ENCODE results near the gene RND1.
"Not testable (repeated sequence)": the region's sequence is repeated elsewhere in the genome, so short reads cannot be mapped to it uniquely, and the experiment has no call there.

RND1 gene

DNA sequence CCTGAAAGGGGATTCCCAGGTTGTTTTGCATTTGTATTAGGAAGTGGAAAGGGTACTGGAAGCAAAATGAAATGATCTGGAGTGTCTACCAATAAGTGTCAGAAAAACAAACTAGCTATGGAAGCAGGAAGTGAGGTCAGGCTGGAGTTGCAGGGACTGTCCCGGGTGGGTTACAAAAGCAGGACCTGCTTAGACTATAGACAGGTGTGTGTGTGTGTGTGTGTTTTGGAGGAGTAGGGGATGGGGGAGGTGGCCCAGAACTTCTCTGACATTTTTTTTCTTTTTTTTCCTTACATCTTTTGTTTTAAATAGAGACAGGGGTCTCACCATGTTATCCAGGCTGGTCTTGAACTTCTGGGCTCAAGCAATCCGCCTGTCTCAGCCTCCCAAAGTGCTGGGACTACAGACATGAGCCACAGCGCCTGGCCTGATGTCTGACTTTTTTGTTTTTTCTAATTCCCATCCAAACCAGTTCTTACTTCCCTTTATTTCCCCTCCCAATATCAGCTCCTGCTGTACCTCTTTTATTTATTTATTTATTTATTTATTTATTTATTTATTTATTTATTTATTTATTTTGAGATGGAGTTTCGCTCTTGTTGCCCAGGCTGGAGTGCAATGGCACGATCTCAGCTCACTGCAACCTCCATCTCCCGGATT lies 512 bp upstream of the RND1 start:
- no peak for DNase-seq

DNA sequence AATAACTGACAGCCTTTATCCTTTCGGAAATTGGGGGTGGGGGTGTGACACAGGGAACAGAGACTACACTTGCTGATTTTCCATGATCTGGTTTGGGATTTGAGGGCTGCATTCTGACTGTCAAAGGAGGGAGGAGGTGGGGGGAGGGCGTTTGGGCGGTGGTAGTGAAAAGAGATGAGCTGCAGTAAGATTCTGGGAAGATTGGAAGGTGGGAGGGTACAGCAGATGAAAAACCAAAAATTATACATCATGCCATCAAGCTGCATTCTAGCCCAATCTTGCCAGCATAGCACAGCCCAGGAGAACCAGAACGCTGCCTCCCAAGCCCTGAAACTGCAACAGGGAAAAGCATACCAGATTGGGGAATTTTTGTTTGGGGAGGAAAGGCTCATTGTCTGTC lies 2.4 kb downstream of the RND1 start:
- no peak for DNase-seq

- no peak for DNase-seq
Observed at GRCh38 chr12:48862760-48863159, 2.9 kb downstream of the RND1 start.

DNA sequence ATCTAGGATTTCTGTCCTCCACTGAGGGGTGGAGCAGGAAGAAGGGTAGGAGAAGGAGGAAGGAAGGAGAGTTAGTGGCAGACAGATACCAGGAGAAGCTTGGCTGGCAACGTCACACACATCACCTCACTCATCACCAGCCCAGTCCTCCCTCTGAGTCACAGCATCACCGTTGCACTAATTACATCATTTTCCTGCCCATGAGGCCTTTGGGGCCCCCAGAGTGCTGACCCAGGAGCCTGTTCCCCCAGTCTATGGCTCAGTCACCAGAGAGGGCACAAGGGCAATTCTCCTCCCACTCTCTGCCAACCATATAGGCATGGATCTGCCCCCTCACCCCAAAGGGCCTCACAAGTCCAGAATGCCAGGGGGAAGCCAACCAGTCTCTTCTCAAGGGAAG lies 4.6 kb downstream of the RND1 start:
- no peak for DNase-seq

DNA sequence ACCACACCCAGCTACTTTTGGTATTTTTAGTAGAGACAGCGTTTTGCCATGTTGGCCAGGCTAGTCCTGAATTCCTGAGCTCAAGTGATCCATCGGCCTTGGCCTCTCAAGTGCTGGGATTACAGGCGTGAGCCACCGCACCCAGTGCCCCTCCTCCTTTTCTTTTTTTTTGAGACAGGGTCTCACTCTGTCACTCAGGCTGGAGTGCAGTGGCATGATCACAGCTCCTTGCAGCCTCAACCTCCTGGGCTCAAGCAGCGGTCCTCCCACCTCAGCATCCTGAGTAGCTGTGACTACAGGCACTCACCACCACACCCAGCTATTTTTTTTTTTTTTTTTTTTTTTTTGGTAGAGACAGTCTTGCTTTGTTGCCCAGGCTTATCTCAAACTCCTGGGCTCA lies 5.4 kb downstream of the RND1 start:
- DNase-seq, result not testable (repeated sequence)

- no peak for DNase-seq
Observed at GRCh38 chr12:48859607-48860006, 6.1 kb downstream of the RND1 start.

- DNase-seq, result no peak
Observed at GRCh38 chr12:48858043-48858442, 7.6 kb downstream of the RND1 start.

DNA sequence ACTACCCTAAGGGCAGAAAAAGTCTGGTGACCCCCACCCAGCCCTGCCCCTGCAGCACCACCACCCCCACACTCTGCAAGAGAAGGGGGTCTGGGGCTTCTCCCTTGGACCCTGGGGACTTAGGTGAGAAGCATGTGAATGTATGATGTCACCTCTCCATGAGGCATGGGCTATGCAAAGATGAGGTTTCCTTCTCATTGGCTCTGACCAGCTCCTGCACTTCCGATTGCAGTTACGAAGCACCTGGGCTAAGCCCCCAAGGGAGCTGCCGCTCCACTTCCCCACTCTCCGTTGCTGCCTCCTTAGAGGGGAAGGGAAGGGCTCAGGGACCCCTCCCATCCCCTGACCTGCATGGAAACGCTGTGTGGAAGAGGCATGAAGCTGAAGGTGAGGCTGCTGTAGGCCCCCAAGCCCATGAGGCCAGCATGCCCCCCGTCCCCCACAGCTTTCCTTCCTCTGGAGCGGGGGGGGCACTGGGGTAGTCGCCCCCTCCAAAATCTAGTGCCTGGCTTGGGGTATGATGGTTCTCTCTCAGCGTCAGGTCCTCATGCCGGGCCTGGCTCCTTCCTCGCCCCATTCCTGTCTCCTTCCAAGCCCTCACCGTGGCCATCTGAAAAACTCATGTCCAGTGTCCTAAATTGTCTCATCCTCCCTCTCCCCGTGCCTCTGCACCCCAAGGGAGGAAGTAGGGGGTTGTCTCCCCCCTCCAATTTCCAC lies 8.2 kb downstream of the RND1 start:
- no peak for DNase-seq

DNA sequence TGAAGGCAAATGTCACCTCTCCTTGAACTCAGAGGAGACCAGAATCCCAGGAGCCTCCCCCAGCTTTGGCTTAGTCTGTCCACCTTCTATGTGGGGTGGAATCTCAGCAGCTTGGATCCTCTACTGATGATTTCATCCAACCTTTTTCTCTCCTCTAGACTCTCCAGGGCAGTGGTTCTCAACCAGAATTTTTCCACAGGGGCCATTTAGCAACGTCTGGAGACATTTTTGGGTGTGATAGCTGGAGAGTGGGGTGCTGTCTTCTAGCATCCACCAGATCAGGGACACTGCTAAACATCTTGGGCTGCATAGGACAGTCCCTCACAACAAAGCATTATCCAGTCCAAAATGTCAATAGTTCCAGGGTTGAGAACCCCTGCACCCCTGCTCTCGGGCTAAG lies 9.3 kb downstream of the RND1 start:
- no peak for DNase-seq

- not testable (repeated sequence) for DNase-seq
Observed at GRCh38 chr12:48854932-48855331, 10.7 kb downstream of the RND1 start.

DNA sequence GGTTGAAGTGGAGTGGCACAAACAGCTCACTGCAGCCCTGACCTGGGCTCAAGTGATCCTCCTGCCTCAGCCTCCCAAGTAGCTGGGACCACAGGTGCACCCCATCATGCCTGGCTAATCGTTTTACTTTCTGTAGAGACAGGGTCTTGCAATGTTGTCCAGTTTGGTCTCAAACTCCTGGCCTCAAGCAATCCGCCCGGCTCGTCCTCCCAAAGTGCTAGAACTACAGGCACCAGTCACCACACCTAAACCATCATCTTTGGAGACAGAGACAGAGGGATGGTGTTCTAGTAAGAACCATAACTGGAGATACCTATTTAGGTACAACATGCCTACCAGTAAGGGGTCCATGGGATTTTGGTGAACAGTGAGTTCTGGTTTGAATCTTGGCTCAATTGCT lies 11.2 kb downstream of the RND1 start:
- DNase-seq, result no peak

DNA sequence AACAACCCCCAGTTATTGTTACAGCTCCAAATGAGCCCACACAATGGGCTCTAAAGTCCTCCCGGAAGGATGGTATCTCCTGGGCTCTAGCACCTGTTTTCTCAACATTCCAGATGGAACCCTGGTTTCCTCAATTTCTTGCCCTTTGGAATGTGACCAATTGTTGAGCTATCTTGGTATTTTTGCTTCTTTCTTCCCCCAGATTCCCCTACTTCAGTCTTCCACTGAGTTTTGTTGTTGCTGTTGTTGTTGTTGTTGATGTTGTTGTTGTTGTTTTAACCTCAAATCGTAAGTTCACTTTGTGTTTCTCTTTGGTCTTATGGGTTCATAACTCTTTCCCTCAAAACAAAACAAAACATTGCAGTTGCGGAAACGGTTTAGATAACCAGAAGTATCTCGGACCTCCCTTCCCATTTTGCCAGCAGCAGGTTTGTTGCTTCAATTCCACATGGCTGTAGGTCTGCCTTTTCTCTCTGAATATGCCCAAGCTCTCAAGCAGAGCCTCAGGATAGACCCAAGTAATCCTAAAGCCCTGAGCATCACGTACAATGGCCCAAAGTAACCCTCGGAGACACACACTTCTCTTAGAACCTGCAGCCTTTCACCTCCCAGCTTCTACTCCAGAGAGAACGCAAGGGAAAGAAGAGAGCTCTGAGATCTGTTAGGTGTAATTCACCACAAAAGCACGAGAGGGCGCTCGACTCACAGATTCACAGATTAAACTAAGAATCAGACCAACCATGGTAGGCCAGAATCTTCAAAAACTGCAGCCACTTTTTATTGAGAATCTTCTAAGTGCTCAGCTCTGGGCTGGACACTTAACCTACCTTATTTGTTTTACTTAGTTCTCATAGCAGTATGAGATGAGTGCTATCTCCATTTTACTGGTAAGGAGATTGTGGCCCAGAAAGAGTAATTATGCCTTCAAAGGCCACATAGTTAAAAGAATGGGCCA lies 12.7 kb downstream of the RND1 start:
- peak; percentile 89 to 92 for DNase-seq

DNA sequence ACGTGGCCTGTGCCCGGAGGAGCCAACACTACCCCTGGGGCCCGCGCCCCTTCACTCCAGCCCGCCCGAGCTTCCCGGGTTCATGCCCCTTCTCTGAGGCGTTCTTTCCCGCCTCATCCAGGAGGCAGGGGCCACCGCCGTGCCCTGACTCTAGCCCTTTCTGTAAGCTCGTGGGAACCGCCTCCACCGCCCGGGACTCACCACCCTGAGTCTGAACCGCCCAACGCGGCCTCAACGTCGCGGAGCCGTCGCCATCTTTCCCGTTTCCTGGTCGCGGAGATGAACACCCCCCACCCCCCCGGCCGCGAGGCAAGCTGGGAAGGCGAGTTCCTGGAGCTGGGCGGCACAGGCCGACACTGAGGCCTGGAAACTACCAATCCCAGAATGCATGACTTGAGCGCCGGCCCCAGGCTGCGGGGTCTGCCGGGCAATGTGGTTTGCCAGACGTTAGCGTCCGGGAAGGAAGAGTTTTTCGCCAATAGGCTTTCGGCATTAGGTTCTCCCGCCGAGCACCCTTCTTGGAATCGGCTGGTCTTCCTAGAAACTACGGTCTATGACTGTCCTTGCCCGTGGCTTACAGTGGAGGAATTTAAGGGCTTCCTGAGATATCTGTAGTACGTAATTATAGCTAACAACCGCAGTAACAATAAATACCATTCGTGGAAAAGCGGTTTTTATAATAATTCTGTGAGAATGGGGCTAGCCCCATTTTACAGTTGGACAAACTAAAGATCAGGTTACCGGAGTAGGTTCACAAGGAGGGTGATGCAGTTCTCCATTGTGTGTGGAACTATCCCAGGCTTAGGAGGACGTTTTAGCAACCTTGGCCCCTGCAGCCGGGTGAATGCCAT lies 13.6 kb downstream of the RND1 start, which contains the start of gene DDX23:
Gene DDX23, minus strand, starts transcription at position 281 of the 851 bp plus-strand sequence. CDS start 6,381 bp downstream, outside the sequence.
- DNase-seq, result peak; percentile 96

DNA sequence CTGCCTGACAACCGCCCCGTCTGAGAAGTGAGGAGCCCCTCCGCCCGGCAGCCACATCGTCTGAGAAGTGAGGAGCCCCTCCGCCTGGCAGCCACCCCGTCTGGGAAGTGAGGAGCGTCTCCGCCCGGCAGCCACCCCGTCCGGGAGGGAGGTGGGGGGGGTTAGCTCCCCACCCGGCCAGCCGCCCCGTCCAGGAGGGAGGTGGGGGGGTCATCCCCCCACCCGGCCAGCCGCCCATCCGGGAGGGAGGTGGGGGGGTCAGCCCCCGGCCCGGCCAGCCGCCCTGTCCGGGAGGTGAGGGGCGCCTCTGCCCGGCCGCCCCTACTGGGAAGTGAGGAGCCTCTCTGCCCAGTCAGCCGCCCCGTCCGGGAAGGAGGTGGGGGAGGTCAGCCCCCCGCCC lies 23.6 kb downstream of the RND1 start:
- DNase-seq, result not testable (repeated sequence)

DNA sequence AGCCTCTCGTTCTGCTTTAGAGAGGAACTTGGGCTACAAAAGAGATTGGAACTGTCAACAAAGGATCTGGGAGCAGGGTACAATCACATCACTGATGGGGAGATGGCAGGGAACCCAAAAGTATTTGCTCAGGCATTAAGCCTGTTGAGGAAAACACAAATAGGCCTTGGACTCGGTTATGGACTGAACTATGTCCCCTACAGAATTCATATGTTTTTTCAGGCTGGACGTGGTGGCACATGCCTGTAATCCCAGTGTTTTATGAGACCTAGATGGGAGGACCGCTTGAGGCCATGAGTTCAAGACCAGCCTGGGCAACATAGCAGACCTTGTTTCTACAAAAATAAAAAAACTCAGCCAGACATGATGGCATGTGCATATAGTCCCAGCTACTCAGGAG lies 27.6 kb downstream of the RND1 start:
- no peak for DNase-seq

DNA sequence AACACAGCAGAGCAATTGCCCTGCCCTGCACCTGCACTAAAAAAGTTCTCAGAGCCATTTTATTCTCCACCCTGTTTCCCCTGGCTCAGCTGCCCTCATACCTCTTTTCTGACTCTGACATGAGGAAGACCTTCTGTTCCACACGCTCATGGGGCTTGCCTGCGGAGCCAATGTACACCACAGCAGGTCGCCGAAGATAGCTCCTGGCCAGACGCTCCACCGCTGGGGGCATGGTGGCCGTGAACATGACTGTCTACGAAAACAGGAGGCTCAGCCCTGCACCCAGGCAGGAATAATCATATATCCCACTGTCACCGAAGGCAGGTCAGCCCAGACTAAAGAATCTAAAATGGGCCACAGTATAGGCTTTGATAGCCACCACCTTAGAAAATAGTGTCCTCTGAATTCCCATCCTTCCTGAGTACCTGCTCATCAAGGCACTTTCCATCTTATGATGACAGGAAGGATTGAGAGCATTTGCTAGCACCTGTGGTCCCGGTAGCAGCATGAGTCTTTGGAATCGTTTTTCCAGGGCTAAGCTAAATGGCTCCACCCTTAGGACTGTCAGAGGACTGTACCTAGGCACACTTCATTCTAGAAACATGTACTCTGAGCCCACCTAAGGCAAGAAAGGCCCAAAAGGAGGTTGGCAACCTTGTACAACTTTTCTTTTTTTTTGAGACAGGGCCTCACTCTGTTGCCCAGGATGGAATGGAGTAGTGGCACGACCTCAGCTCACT lies 33.2 kb downstream of the RND1 start:
- no peak for DNase-seq

GRCh38 chr12:48831257-48831656 lies 34.4 kb downstream of the RND1 start:
- no peak for DNase-seq

- DNase-seq, result no peak
Observed at GRCh38 chr12:48828841-48829575, 36.7 kb downstream of the RND1 start.

GRCh38 chr12:48828293-48828692 lies 37.4 kb downstream of the RND1 start:
- no peak for DNase-seq

DNA sequence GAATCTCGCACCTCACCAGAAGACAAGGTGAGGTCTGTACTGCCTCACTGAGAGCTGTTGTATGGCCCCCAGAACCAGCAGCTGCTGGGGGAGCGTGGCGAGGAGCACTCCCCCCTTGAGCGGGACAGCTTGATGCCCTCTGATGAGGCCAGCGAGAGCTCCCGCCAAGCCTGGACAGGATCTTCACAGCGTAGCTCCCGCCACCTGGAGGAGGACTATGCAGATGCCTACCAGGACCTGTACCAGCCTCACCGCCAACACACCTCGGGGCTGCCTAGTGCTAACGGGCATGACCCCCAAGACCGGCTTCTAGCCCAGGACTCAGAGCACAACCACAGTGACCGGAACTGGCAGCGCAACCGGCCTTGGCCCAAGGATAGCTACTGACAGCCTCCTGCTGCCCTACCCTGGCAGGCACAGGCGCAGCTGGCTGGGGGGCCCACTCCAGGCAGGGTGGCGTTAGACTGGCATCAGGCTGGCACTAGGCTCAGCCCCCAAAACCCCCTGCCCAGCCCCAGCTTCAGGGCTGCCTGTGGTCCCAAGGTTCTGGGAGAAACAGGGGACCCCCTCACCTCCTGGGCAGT lies 38.1 kb downstream of the RND1 start:
- no peak for DNase-seq

DNA sequence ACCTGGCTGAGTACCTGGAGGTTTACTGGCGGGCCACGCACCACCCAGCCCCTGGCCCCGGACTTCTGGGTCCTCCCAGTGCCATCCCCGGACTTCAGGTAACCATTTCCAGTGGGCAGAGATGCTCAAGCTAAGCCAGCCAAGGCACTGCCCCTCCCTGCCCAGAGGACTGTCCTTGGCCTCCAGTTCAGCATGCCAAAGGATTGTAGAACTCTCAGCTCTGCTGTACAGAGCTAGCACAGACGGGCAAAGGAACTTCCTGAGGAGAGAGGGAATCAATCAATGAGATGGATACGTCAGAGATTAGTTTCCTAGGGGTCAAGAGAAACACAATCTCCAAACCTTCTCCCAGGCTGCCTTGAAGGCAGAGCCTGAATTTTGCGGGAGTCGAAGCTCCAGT lies 38.6 kb downstream of the RND1 start:
- no peak for DNase-seq

Measured in CD4-positive, alpha-beta T cell treated with Interleukin-4 for 1 hour (primary cell).